ENCODE data around the gene TMEM145. TPM values are rescaled to one million over a fixed set of nuclear protein-coding genes. Genes with fewer than 3 reads are reported as not detected.

The TMEM145 gene
- total and polyA plus RNA-seq, 3 experiments from 2014 or later = 0.15 TPM; not detected in 2

- Histone ChIP-seq H3K4me1 (ENCODE audit: insufficient read depth, low read length) (peaks cover 29% of the 10 kb centered on the region), H3K9me3 (ENCODE audit: low read length) (no peaks in the 10 kb centered on the region), H3K36me3 (ENCODE audit: insufficient read depth, low read length) (peaks cover 5% of the 10 kb centered on the region), H3K4me3 (ENCODE audit: low read length) (peak overlapping the region; percentile 66), H3K27ac (ENCODE audit: low read depth, low read length) (peak overlapping the region; percentile 94), H3K27me3 (ENCODE audit: insufficient read depth, low read length, poor library complexity, severe bottlenecking) (no peaks in the 10 kb centered on the region)
- POLR2A ChIA-PET = interaction anchor here (0.6 to 2.5 kb wide), 11 partner anchors 10 to 49 kb away, joined by 3 to 13 read pairs (median 5); partner anchors contain the start of genes GSK3A and ZNF526
- peaks cover 21 to 35% (median 31%) of the 10 kb centered on the region in 3 donors for H3K4me1 Mint-ChIP-seq
- H3K4me3 Mint-ChIP-seq = peak overlapping the region in 3 of 7 donors; percentile 83 to 91 (median 89)
- peaks cover 0 to 29% (median 2%) of the 10 kb centered on the region in 3 donors for H3K36me3 Mint-ChIP-seq
- DNase-seq = peak in 1 of 5 donors; percentile 48
- CTCF ChIA-PET = interaction anchor here (0.9 to 2.5 kb wide), 6 partner anchors 10 to 161 kb away, joined by 3 to 33 read pairs (median 4); no protein-coding TSS in a partner anchor
- H3K27me3 Mint-ChIP-seq = peaks cover 0 to 4% of the 10 kb centered on the region in 2 donors
- peak overlapping the region in 6 of 8 donors; percentile 95 to 100 (median 98) for H3K27ac Mint-ChIP-seq
- H3K9me3 Mint-ChIP-seq = no peaks in the 10 kb centered on the region
These were observed 43.4 kb upstream of the TMEM145 start for GRCh38 chr19:42269478-42270345.

GRCh38 chr19:42270346-42271044 is 42.6 kb upstream of the TMEM145 start:
- Mint-ChIP-seq H3K9me3 (no peaks in the 10 kb centered on the region), H3K4me3 (peak overlapping the region in 3 of 7 donors; percentile 83 to 91 (median 89)), H3K27me3 (peaks cover 0 to 4% of the 10 kb centered on the region in 2 donors), H3K36me3 (peaks cover 1 to 34% (median 6%) of the 10 kb centered on the region in 3 donors), H3K4me1 (peaks cover 27 to 40% (median 38%) of the 10 kb centered on the region in 3 donors), H3K27ac (peak overlapping the region in 6 of 8 donors; percentile 95 to 100 (median 98))
- Histone ChIP-seq H3K4me3 (ENCODE audit: low read length) (peak overlapping the region; percentile 66), H3K4me1 (ENCODE audit: insufficient read depth, low read length) (peaks cover 29% of the 10 kb centered on the region), H3K9me3 (ENCODE audit: low read length) (no peaks in the 10 kb centered on the region), H3K36me3 (ENCODE audit: insufficient read depth, low read length) (peaks cover 6% of the 10 kb centered on the region), H3K27me3 (ENCODE audit: insufficient read depth, low read length, poor library complexity, severe bottlenecking) (no peaks in the 10 kb centered on the region), H3K27ac (ENCODE audit: low read depth, low read length) (peak overlapping the region; percentile 94)
- DNase-seq = peak; percentile 69 to 85 (median 74)
- ChIA-PET POLR2A (interaction anchor here (0.6 to 2.5 kb wide), 11 partner anchors 9 to 71 kb away, joined by 3 to 13 read pairs (median 5); partner anchors contain the start of genes GSK3A and ZNF526), CTCF (interaction anchor here (0.6 to 2.5 kb wide), 8 partner anchors 9 to 257 kb away, joined by 3 to 33 read pairs (median 4); no protein-coding TSS in a partner anchor)

- H3K27me3 ChIP-seq (ENCODE audit: insufficient read depth, low read length, poor library complexity, severe bottlenecking) = no peaks in the 10 kb centered on the region
- Mint-ChIP-seq H3K27me3 (peaks cover 0 to 2% of the 10 kb centered on the region in 2 donors), H3K9me3 (no peaks in the 10 kb centered on the region), H3K4me3 (peak overlapping the region in 6 of 7 donors; percentile 3 to 91 (median 64)), H3K36me3 (peaks cover 3 to 36% (median 6%) of the 10 kb centered on the region in 3 donors), H3K4me1 (peaks cover 29 to 43% (median 42%) of the 10 kb centered on the region in 3 donors), H3K27ac (peak overlapping the region in 7 of 8 donors; percentile 46 to 99 (median 89))
- H3K36me3 ChIP-seq (ENCODE audit: insufficient read depth, low read length) = peaks cover 6% of the 10 kb centered on the region
- H3K4me3 ChIP-seq (ENCODE audit: low read length) = peak overlapping the region; percentile 49
- peaks cover 31% of the 10 kb centered on the region for H3K4me1 ChIP-seq (ENCODE audit: insufficient read depth, low read length)
- H3K27ac ChIP-seq (ENCODE audit: low read depth, low read length) = peak overlapping the region; percentile 94
- ChIA-PET POLR2A (interaction anchor here (0.9 to 2.5 kb wide), 9 partner anchors 8 to 72 kb away, joined by 3 to 13 read pairs (median 5); partner anchors contain the start of genes GSK3A and ZNF526), CTCF (interaction anchor here (0.6 to 2.5 kb wide), 5 partner anchors 8 to 258 kb away, joined by 3 to 33 read pairs (median 5); no protein-coding TSS in a partner anchor)
- no peaks in the 10 kb centered on the region for H3K9me3 ChIP-seq (ENCODE audit: low read length)
- DNase-seq = peak in 1 of 5 donors; percentile 43
These were observed 42.1 kb upstream of the TMEM145 start for GRCh38 chr19:42271045-42271419.

GRCh38 chr19:42271861-42272534 is 41.1 kb upstream of the TMEM145 start:
- H3K4me3 ChIP-seq (ENCODE audit: low read length) = no peak overlapping the region
- H3K9me3 ChIP-seq (ENCODE audit: low read length) = no peaks in the 10 kb centered on the region
- ChIA-PET CTCF (interaction anchor here (1.3 to 2.2 kb wide), 4 partner anchors 7 to 163 kb away, joined by 3 to 33 read pairs (median 5); no protein-coding TSS in a partner anchor), POLR2A (no interaction called here)
- H3K27me3 ChIP-seq (ENCODE audit: insufficient read depth, low read length, poor library complexity, severe bottlenecking) = no peaks in the 10 kb centered on the region
- H3K4me3 Mint-ChIP-seq = no peak overlapping the region
- H3K27me3 Mint-ChIP-seq = peaks cover 0 to 2% of the 10 kb centered on the region in 2 donors
- H3K36me3 ChIP-seq (ENCODE audit: insufficient read depth, low read length) = peaks cover 6% of the 10 kb centered on the region
- H3K27ac Mint-ChIP-seq = peak overlapping the region in 1 of 8 donors; percentile 46
- H3K36me3 Mint-ChIP-seq = peaks cover 4 to 37% (median 6%) of the 10 kb centered on the region in 3 donors
- H3K27ac ChIP-seq (ENCODE audit: low read depth, low read length) = no peak overlapping the region
- DNase-seq = peak in 1 of 5 donors; percentile 50
- peaks cover 33 to 51% (median 48%) of the 10 kb centered on the region in 3 donors for H3K4me1 Mint-ChIP-seq
- H3K4me1 ChIP-seq (ENCODE audit: insufficient read depth, low read length) = peaks cover 41% of the 10 kb centered on the region
- H3K9me3 Mint-ChIP-seq = no peaks in the 10 kb centered on the region

- Mint-ChIP-seq H3K4me1 (peaks cover 33 to 52% (median 46%) of the 10 kb centered on the region in 3 donors), H3K36me3 (peaks cover 4 to 37% (median 6%) of the 10 kb centered on the region in 3 donors), H3K27ac (no peak overlapping the region), H3K27me3 (peaks cover 0 to 2% of the 10 kb centered on the region in 2 donors), H3K4me3 (peak overlapping the region in 1 of 7 donors; percentile 32), H3K9me3 (no peaks in the 10 kb centered on the region)
- peaks cover 6% of the 10 kb centered on the region for H3K36me3 ChIP-seq (ENCODE audit: insufficient read depth, low read length)
- peak in 1 of 5 donors; percentile 43 for DNase-seq
- H3K4me1 ChIP-seq (ENCODE audit: insufficient read depth, low read length) = peaks cover 40% of the 10 kb centered on the region
- POLR2A ChIA-PET = no interaction called here
- H3K9me3 ChIP-seq (ENCODE audit: low read length) = no peaks in the 10 kb centered on the region
- CTCF ChIA-PET = interaction anchor here (1.3 kb wide), 1 partner anchor 164 kb away, joined by 5 read pairs; no protein-coding TSS in a partner anchor
- no peak overlapping the region for H3K4me3 ChIP-seq (ENCODE audit: low read length)
- H3K27me3 ChIP-seq (ENCODE audit: insufficient read depth, low read length, poor library complexity, severe bottlenecking) = no peaks in the 10 kb centered on the region
- no peak overlapping the region for H3K27ac ChIP-seq (ENCODE audit: low read depth, low read length)
These were observed 40.6 kb upstream of the TMEM145 start for GRCh38 chr19:42272535-42272897.

GRCh38 chr19:42272989-42273406 is 40.1 kb upstream of the TMEM145 start:
- Histone ChIP-seq H3K4me3 (ENCODE audit: low read length) (no peak overlapping the region), H3K4me1 (ENCODE audit: insufficient read depth, low read length) (peaks cover 37% of the 10 kb centered on the region), H3K27ac (ENCODE audit: low read depth, low read length) (no peak overlapping the region), H3K36me3 (ENCODE audit: insufficient read depth, low read length) (peaks cover 6% of the 10 kb centered on the region), H3K9me3 (ENCODE audit: low read length) (no peaks in the 10 kb centered on the region), H3K27me3 (ENCODE audit: insufficient read depth, low read length, poor library complexity, severe bottlenecking) (no peaks in the 10 kb centered on the region)
- H3K36me3 Mint-ChIP-seq = peaks cover 4 to 36% (median 6%) of the 10 kb centered on the region in 3 donors
- no peak overlapping the region for H3K4me3 Mint-ChIP-seq
- peaks cover 0 to 2% of the 10 kb centered on the region in 2 donors for H3K27me3 Mint-ChIP-seq
- no peak overlapping the region for H3K27ac Mint-ChIP-seq
- ChIA-PET CTCF (interaction anchor here (1.3 kb wide), 1 partner anchor 164 kb away, joined by 5 read pairs; no protein-coding TSS in a partner anchor), POLR2A (no interaction called here)
- H3K9me3 Mint-ChIP-seq = no peaks in the 10 kb centered on the region
- DNase-seq = peak in 1 of 5 donors; percentile 42
- H3K4me1 Mint-ChIP-seq = peaks cover 33 to 52% (median 42%) of the 10 kb centered on the region in 3 donors
